ENCODE measurements around the gene DNER. TPM values are rescaled to one million over a fixed set of nuclear protein-coding genes. Genes with fewer than 3 reads are reported as not detected.

Gene DNER
- total and polyA plus RNA-seq, 2 of the 4 experiments (the other 2 are of a cell fraction): under 0.01 to 0.14 TPM

GRCh38 chr2:229653531-229653930 is 60.8 kb downstream of the DNER start:
- H2BK15ac ChIP-seq (ENCODE audit: low read depth, low read length): no peak overlapping the region
- H2BK20ac ChIP-seq (ENCODE audit: low read depth, low read length): no peak overlapping the region
- no peaks in the 10 kb centered on the region for H4K20me1 ChIP-seq (ENCODE audit: insufficient read depth, low read length)
- no peak overlapping the region for H4K8ac ChIP-seq (ENCODE audit: low read depth in 2 of 2, low read length in 2 of 2)
- H3K4me1 ChIP-seq (ENCODE audit: control insufficient read depth, insufficient read depth, low read length): no peaks in the 10 kb centered on the region
- DNase-seq (no peak), ATAC-seq (ENCODE audit: low read depth) (no peak)
- H2AK9ac ChIP-seq (replicated peaks; ENCODE audit: low read depth, low read length, poor library complexity): no peak overlapping the region
- no peak overlapping the region for H3K4me3 ChIP-seq (ENCODE audit: insufficient read depth, low read depth, low read length)
- no peak overlapping the region for H3K27ac ChIP-seq (ENCODE audit: insufficient read depth, low read length)
- H3K9ac ChIP-seq (ENCODE audit: low read depth, low read length): no peak overlapping the region
- H3K9me3 ChIP-seq (ENCODE audit: control insufficient read depth, insufficient read depth, low read length): peaks cover 2% of the 10 kb centered on the region; the same call in 1 of the 2 replicates
- H3K56ac ChIP-seq (ENCODE audit: extremely low read depth, insufficient read depth, low read length): no peak overlapping the region
- H2BK5ac ChIP-seq (ENCODE audit: low read depth, low read length, poor library complexity, severe bottlenecking): no peak overlapping the region
- no CpG with 5 or more reads among the region's 1 CpG for WGBS, 2 experiments (ENCODE audit: extremely low coverage in 2 of 2, insufficient read length in 1 of 2)
- no peak overlapping the region for H3K23ac ChIP-seq (ENCODE audit: low read depth, low read length)
- no peaks in the 10 kb centered on the region for H3K36me3 ChIP-seq (ENCODE audit: control insufficient read depth, insufficient read depth, low read length)
- H2BK120ac ChIP-seq (ENCODE audit: low read depth, low read length): no peak overlapping the region
- CTCF ChIA-PET: no interaction called here
- no peaks in the 10 kb centered on the region for H3K79me1 ChIP-seq (ENCODE audit: low read depth in 1 of 2, low read length in 2 of 2)
- H4K5ac ChIP-seq (ENCODE audit: low read depth, low read length): no peak overlapping the region
- intact Hi-C loops (cut with micrococcal nuclease): no loop called here
- no peak overlapping the region for H3K4me2 ChIP-seq (ENCODE audit: low read depth, low read length)
- H4K91ac ChIP-seq (ENCODE audit: insufficient read depth, low read depth, low read length): no peak overlapping the region
- H2AK5ac ChIP-seq (ENCODE audit: low read depth, low read length): no peak overlapping the region
- H2AFZ ChIP-seq (replicated peaks; ENCODE audit: low read length, poor library complexity): no peak overlapping the region
- no peaks in the 10 kb centered on the region for H3K27me3 ChIP-seq (ENCODE audit: control insufficient read depth, insufficient read depth, low read length)
- dilution Hi-C loops (cut with HindIII; ENCODE audit: low sequenced_read_pairs, unreplicated experiment): no loop called here
- TF ChIP-seq FOS (IDR thresholded peaks at IDR 0.05; ENCODE audit: low read depth, low read length) (no peak), CEBPB (IDR thresholded peaks at IDR 0.05; ENCODE audit: low read depth, low read length) (no peak), BHLHE40 (IDR thresholded peaks at IDR 0.05; ENCODE audit: low read depth, low read length) (no peak), POLR2A (IDR thresholded peaks at IDR 0.05; ENCODE audit: low read depth, low read length) (no peak), USF2 (IDR thresholded peaks at IDR 0.05; ENCODE audit: low read depth, low read length) (no peak), MXI1 (IDR thresholded peaks at IDR 0.05; ENCODE audit: borderline replicate concordance, low read depth, low read length) (no peak), MAFK (IDR thresholded peaks at IDR 0.05; ENCODE audit: low read depth, low read length) (no peak), CTCF (conservative IDR thresholded peaks at IDR 0.05; ENCODE audit: low read depth, low read length) (no peak)
- H3K9me1 ChIP-seq (ENCODE audit: insufficient read depth, low read length): no peaks in the 10 kb centered on the region
- H3K4ac ChIP-seq (ENCODE audit: low read depth, low read length): no peak overlapping the region
- H3K14ac ChIP-seq (replicated peaks; ENCODE audit: low read depth, low read length): no peak overlapping the region
- in situ Hi-C loops (cut with MboI; ENCODE audit: low sequenced_read_pairs): no loop called here
- BruUV-seq (replicated peaks): no TSS peak
- POLR2A ChIA-PET (ENCODE audit: unreplicated experiment): no interaction called here
- H3K18ac ChIP-seq (ENCODE audit: low read depth, low read length): no peak overlapping the region

All from IMR-90 (cell line).